ENCODE results near the gene TDRD7.

DNA sequence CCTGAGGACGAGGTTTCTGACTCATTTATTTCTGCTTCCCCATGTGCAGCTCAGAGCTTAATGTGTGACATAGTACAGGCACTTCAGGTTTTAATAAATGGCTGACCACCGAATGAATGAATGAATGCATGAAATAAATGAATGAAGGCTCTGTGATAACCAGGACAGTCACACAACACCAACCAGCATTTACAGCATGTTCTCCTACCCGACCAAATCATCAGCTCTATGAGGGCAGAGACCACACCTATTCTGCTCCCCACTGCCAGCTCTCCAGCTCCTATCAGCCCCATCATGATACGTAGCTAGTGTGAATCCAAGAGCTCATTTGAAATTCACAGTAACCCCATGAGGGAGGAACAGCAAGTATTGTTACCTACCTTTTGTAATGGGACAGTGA, 94.4 kb downstream of the TDRD7 start:
- TF ChIP-seq CREB1 (CRISPR knock-in tag; IDR thresholded peaks at IDR 0.05) (no peak), SP1 (CRISPR knock-in tag; conservative IDR thresholded peaks at IDR 0.05) (no peak), NR3C1 (CRISPR knock-in tag; conservative IDR thresholded peaks at IDR 0.05; ENCODE audit: low read depth) (no peak), FOXJ3 (CRISPR knock-in tag; IDR thresholded peaks at IDR 0.05; ENCODE audit: borderline replicate concordance) (no peak), ESRRA (CRISPR knock-in tag; IDR thresholded peaks at IDR 0.05; ENCODE audit: borderline replicate concordance) (no peak), CTCF (IDR thresholded peaks at IDR 0.05) (no peak), USF1 (CRISPR knock-in tag; IDR thresholded peaks at IDR 0.05) (no peak)
- TF ChIP-seq, protein P1, sequence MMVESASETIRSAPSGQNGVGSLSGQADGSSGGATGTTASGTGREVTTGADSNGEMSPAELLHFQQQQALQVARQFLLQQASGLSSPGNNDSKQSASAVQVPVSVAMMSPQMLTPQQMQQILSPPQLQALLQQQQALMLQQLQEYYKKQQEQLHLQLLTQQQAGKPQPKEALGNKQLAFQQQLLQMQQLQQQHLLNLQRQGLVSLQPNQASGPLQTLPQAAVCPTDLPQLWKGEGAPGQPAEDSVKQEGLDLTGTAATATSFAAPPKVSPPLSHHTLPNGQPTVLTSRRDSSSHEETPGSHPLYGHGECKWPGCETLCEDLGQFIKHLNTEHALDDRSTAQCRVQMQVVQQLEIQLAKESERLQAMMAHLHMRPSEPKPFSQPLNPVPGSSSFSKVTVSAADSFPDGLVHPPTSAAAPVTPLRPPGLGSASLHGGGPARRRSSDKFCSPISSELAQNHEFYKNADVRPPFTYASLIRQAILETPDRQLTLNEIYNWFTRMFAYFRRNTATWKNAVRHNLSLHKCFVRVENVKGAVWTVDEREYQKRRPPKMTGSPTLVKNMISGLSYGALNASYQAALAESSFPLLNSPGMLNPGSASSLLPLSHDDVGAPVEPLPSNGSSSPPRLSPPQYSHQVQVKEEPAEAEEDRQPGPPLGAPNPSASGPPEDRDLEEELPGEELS (CRISPR knock-in tag; IDR thresholded peaks at IDR 0.05) = no peak
- TF ChIP-seq, protein P2, sequence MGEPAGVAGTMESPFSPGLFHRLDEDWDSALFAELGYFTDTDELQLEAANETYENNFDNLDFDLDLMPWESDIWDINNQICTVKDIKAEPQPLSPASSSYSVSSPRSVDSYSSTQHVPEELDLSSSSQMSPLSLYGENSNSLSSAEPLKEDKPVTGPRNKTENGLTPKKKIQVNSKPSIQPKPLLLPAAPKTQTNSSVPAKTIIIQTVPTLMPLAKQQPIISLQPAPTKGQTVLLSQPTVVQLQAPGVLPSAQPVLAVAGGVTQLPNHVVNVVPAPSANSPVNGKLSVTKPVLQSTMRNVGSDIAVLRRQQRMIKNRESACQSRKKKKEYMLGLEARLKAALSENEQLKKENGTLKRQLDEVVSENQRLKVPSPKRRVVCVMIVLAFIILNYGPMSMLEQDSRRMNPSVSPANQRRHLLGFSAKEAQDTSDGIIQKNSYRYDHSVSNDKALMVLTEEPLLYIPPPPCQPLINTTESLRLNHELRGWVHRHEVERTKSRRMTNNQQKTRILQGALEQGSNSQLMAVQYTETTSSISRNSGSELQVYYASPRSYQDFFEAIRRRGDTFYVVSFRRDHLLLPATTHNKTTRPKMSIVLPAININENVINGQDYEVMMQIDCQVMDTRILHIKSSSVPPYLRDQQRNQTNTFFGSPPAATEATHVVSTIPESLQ (CRISPR knock-in tag; IDR thresholded peaks at IDR 0.05) = no peak

All from WTC11 (cell line).